Tibial artery (tissue), 4 donors: ENCODE data around the gene DTNB.

Experiments used
- DNase-seq, 2 donors: peaks; one replicate each; pipeline ENCODE4 v3.0.0-alpha.2; 2019
- H3K27ac ChIP-seq, 2 donors: fragments of 200-600 bp; sonication (generic) in 1 of 2; 1 replicate in 1 of 2; 2 replicates in 1 of 2; pipeline ENCODE4 v1.5.1; 2018 to 2019; ENCODE audit warnings: mild to moderate bottlenecking in 1 of 2
- H3K27me3 ChIP-seq, 2 donors: fragments of 200-600 bp; sonication (generic) in 1 of 2; one replicate each; pipeline versions ENCODE4 v1.5.1 to v1.6.0; 2016 to 2019
- H3K36me3 ChIP-seq, 3 donors: fragments of 200-600 bp; sonication (generic) in 2 of 3; one replicate each; pipeline ENCODE4 v1.5.1; 2016 to 2019; ENCODE audit warnings: mild to moderate bottlenecking in 2 of 3
- H3K4me1 ChIP-seq, 4 donors: fragments of 200-600 bp; sonication (generic) in 2 of 4; 1 replicate in 3 of 4; 2 replicates in 1 of 4; pipeline ENCODE4 v1.5.1; 2016 to 2019
- H3K4me3 ChIP-seq, 2 donors: fragments of 200-600 bp; sonication (generic) in 1 of 2; 1 replicate in 1 of 2; 2 replicates in 1 of 2; pipeline ENCODE4 v1.5.1; 2018 to 2019; ENCODE audit warnings: mild to moderate bottlenecking in 2 of 2
- H3K9me3 ChIP-seq, 3 donors: fragments of 200-600 bp; sonication (generic) in 1 of 3; one replicate each; pipeline ENCODE4 v1.5.1; 2016 to 2019
- intact Hi-C: fragments of 100-400 bp; cut with DNase I; formaldehyde crosslinking; loops from one replicate; pipeline ENCODE4 v1.15.0; 2023; ENCODE audit warnings: low total_unique reads
- TF ChIP-seq, protein P1 (sequence below), 2 experiments: fragments of 200-600 bp in 1 of 2; fragments of 450-650 bp in 1 of 2; IDR thresholded peaks; one replicate each; pipeline ENCODE4 v1.5.1; 2017 to 2019; ENCODE audit warnings: antibody characterized with exemption in 2 of 2, mild to moderate bottlenecking in 1 of 2, moderate library complexity in 1 of 2

The DTNB gene

GRCh38 chr2:25379535-25379934 is 293.8 kb downstream of the DTNB start:
- Histone ChIP-seq H3K4me1 (peaks cover 0 to 22% (median 13%) of the 10 kb centered on the region in 4 donors), H3K4me3 (no peak overlapping the region), H3K27me3 (no peaks in the 10 kb centered on the region), H3K27ac (no peak overlapping the region), H3K36me3 (peaks cover 0 to 6% (median 0%) of the 10 kb centered on the region in 3 donors), H3K9me3 (no peaks in the 10 kb centered on the region)
- TF ChIP-seq, protein P1, sequence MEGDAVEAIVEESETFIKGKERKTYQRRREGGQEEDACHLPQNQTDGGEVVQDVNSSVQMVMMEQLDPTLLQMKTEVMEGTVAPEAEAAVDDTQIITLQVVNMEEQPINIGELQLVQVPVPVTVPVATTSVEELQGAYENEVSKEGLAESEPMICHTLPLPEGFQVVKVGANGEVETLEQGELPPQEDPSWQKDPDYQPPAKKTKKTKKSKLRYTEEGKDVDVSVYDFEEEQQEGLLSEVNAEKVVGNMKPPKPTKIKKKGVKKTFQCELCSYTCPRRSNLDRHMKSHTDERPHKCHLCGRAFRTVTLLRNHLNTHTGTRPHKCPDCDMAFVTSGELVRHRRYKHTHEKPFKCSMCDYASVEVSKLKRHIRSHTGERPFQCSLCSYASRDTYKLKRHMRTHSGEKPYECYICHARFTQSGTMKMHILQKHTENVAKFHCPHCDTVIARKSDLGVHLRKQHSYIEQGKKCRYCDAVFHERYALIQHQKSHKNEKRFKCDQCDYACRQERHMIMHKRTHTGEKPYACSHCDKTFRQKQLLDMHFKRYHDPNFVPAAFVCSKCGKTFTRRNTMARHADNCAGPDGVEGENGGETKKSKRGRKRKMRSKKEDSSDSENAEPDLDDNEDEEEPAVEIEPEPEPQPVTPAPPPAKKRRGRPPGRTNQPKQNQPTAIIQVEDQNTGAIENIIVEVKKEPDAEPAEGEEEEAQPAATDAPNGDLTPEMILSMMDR (IDR thresholded peaks at IDR 0.05): no peak
- DNase-seq: peak in 1 of 2 donors; percentile 21
- intact Hi-C loops: loop anchor here (5.0 to 10.0 kb wide), 3 partner anchors 37 to 145 kb away; partner anchors contain the start of gene DNMT3A

- Histone ChIP-seq H3K9me3 (no peaks in the 10 kb centered on the region), H3K27ac (no peak overlapping the region), H3K27me3 (no peaks in the 10 kb centered on the region), H3K36me3 (peaks cover 0 to 5% (median 0%) of the 10 kb centered on the region in 3 donors), H3K4me1 (peaks cover 0 to 22% (median 13%) of the 10 kb centered on the region in 4 donors), H3K4me3 (no peak overlapping the region)
- TF ChIP-seq, protein P1 (IDR thresholded peaks at IDR 0.05): no peak
- DNase-seq: peak in 1 of 2 donors; percentile 60
- intact Hi-C loops: loop anchor here (5.0 to 10.0 kb wide), 3 partner anchors 37 to 146 kb away; partner anchors contain the start of gene DNMT3A
Observed at GRCh38 chr2:25378731-25379490, 294.5 kb downstream of the DTNB start.

- Histone ChIP-seq H3K9me3 (no peaks in the 10 kb centered on the region), H3K4me1 (peaks cover 0 to 28% (median 13%) of the 10 kb centered on the region in 4 donors), H3K27me3 (no peaks in the 10 kb centered on the region), H3K36me3 (no peaks in the 10 kb centered on the region), H3K27ac (no peak overlapping the region), H3K4me3 (no peak overlapping the region)
- TF ChIP-seq, protein P1 (IDR thresholded peaks at IDR 0.05): no peak
- DNase-seq: peak in 1 of 2 donors; percentile 63
- intact Hi-C loops: loop anchor here (5.0 to 10.0 kb wide), 3 partner anchors 36 to 147 kb away; partner anchors contain the start of gene DNMT3A
Observed at GRCh38 chr2:25377822-25378421, 295.5 kb downstream of the DTNB start.

- Histone ChIP-seq H3K4me1 (peaks cover 0 to 28% (median 13%) of the 10 kb centered on the region in 4 donors), H3K27me3 (no peaks in the 10 kb centered on the region), H3K36me3 (no peaks in the 10 kb centered on the region), H3K27ac (no peak overlapping the region), H3K4me3 (peak overlapping the region; percentile 22 to 29), H3K9me3 (no peaks in the 10 kb centered on the region)
- intact Hi-C loops: loop anchor here (5.0 to 10.0 kb wide), 3 partner anchors 35 to 148 kb away; partner anchors contain the start of gene DNMT3A
- peak; percentile 75 to 88 for DNase-seq
- TF ChIP-seq, protein P1 (IDR thresholded peaks at IDR 0.05): peak; percentile 89 to 95
Observed at GRCh38 chr2:25376750-25377621, 296.4 kb downstream of the DTNB start.

GRCh38 chr2:25375989-25376545 is 297.3 kb downstream of the DTNB start:
- no peaks in the 10 kb centered on the region for H3K27me3 ChIP-seq
- DNase-seq: peak in 1 of 2 donors; percentile 50
- H3K9me3 ChIP-seq: no peaks in the 10 kb centered on the region
- peaks cover 0 to 28% (median 13%) of the 10 kb centered on the region in 4 donors for H3K4me1 ChIP-seq
- H3K27ac ChIP-seq: no peak overlapping the region
- TF ChIP-seq, protein P1 (IDR thresholded peaks at IDR 0.05): no peak
- intact Hi-C loops: loop anchor here (5.0 to 10.0 kb wide), 3 partner anchors 34 to 149 kb away; partner anchors contain the start of gene DNMT3A
- H3K36me3 ChIP-seq: no peaks in the 10 kb centered on the region
- H3K4me3 ChIP-seq: no peak overlapping the region
